ENCODE data around the gene STAB2.

DNA sequence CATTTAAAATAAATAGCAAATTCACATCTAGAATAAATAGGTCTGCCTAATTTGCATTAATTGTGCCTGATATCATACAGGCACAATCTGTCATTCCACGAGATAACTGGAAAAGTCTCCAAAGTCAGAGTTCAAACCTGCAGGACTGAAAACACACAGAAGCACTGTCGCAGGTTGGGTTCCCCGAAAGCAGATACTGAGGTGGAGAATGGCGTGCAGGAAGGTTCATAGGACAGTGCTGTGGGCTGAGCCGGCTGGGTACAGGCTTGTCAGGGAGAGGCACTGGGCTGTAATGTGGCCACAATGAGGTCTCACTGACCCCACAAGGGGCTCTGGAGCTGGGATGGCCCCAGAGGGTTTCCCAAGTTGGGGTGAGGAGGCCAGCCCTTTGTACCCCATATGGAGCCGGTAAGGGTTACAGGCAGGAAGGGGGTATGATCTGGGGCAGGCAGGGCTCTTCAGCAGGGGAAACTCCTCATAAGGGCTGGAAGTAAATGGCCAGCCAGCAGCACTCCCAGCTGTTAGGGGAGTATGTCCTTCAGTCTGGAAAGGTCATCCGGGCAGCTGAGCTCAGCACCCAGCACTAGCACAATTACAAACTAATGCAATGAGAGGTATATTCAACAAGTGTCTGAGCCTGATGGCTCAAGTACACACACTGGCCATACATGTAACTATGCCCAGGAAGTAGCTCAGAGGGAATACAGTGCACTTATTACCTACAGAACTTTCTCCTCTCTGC lies 185.5 kb downstream of the STAB2 start:
- no peak for TF ChIP-seq POLR2A (IDR thresholded peaks at IDR 0.05)
- TF ChIP-seq, protein P1, sequence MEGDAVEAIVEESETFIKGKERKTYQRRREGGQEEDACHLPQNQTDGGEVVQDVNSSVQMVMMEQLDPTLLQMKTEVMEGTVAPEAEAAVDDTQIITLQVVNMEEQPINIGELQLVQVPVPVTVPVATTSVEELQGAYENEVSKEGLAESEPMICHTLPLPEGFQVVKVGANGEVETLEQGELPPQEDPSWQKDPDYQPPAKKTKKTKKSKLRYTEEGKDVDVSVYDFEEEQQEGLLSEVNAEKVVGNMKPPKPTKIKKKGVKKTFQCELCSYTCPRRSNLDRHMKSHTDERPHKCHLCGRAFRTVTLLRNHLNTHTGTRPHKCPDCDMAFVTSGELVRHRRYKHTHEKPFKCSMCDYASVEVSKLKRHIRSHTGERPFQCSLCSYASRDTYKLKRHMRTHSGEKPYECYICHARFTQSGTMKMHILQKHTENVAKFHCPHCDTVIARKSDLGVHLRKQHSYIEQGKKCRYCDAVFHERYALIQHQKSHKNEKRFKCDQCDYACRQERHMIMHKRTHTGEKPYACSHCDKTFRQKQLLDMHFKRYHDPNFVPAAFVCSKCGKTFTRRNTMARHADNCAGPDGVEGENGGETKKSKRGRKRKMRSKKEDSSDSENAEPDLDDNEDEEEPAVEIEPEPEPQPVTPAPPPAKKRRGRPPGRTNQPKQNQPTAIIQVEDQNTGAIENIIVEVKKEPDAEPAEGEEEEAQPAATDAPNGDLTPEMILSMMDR (IDR thresholded peaks at IDR 0.05): no peak
- TF ChIP-seq EP300 (IDR thresholded peaks at IDR 0.05): no peak
- no peak for TF ChIP-seq POLR2AphosphoS5 (IDR thresholded peaks at IDR 0.05)

Data from gastroesophageal sphincter (tissue), 3 donors.